SH-SY5Y (cell line): Measurements from ENCODE around the gene YAE1.

Experiments
- GATA2 ChIP-seq: IDR thresholded peaks from 2 replicates; pipeline ENCODE4 v1.6.1; 2011; ENCODE audit warnings: mild to moderate bottlenecking, low read depth, low read length
- GATA3 ChIP-seq: IDR thresholded peaks from 2 replicates; pipeline ENCODE4 v1.6.1; 2011; ENCODE audit warnings: low read depth, mild to moderate bottlenecking, low read length, moderate library complexity

DNA sequence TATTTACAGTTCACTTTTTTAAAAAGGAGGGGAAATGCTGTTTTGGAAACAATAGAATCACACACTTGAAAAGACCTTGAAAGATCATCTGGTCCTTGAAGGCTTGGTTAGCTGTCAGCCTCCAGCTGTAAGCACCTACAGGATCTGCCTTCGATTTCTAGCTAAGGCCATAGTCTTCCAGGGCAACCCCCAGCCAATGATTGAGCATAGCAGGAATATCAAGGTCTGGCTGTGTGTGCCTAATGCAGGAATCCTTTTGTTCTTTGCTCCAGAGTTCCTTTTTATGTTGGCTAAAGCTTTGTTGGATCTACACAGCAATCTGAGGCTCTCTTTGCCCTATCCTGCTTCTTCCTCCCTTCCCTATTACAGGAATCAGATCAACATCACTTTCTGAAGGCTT, 5.2 kb upstream of the YAE1 start:
- TF ChIP-seq GATA2 = no peak
- no peak for TF ChIP-seq GATA3
